ENCODE data around the gene XYLT1. TPM values are rescaled to one million over a fixed set of nuclear protein-coding genes. Genes with fewer than 3 reads are reported as not detected.

XYLT1 gene
- total RNA-seq, 1 experiment from 2014 or later: 25.0 TPM

- H3K9me3 Mint-ChIP-seq: peaks cover 2% of the 10 kb centered on the region
- H3K36me3 Mint-ChIP-seq: no peaks in the 10 kb centered on the region; the same call in 1 of the 2 replicates
- DNase-seq (ENCODE audit: low spot score) (no peak), ATAC-seq (no peak)
- no peaks in the 10 kb centered on the region for H3K4me1 Mint-ChIP-seq
- no peak overlapping the region for H3K27ac Mint-ChIP-seq
- no peak for TF ChIP-seq ZNF121 (CRISPR knock-in tag; IDR thresholded peaks at IDR 0.05)
- no peak for TF ChIP-seq ZNF423 (CRISPR knock-in tag; IDR thresholded peaks at IDR 0.05)
- TF ChIP-seq, protein P1, sequence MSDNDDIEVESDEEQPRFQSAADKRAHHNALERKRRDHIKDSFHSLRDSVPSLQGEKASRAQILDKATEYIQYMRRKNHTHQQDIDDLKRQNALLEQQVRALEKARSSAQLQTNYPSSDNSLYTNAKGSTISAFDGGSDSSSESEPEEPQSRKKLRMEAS (CRISPR knock-in tag; IDR thresholded peaks at IDR 0.05): no peak
- no peak for TF ChIP-seq TP53 (CRISPR knock-in tag; IDR thresholded peaks at IDR 0.05)
- no peak for TF ChIP-seq ESRRA (CRISPR knock-in tag; IDR thresholded peaks at IDR 0.05; ENCODE audit: borderline replicate concordance)
- TF ChIP-seq, protein P2, sequence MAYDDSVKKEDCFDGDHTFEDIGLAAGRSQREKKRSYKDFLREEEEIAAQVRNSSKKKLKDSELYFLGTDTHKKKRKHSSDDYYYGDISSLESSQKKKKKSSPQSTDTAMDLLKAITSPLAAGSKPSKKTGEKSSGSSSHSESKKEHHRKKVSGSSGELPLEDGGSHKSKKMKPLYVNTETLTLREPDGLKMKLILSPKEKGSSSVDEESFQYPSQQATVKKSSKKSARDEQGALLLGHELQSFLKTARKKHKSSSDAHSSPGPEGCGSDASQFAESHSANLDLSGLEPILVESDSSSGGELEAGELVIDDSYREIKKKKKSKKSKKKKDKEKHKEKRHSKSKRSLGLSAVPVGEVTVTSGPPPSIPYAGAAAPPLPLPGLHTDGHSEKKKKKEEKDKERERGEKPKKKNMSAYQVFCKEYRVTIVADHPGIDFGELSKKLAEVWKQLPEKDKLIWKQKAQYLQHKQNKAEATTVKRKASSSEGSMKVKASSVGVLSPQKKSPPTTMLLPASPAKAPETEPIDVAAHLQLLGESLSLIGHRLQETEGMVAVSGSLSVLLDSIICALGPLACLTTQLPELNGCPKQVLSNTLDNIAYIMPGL (CRISPR knock-in tag; IDR thresholded peaks at IDR 0.05): no peak
- no peak for TF ChIP-seq RORB (CRISPR knock-in tag; IDR thresholded peaks at IDR 0.05)
- TF ChIP-seq ZNF219 (CRISPR knock-in tag; IDR thresholded peaks at IDR 0.05; ENCODE audit: borderline replicate concordance): no peak
- no peak for TF ChIP-seq KAT7 (CRISPR knock-in tag; IDR thresholded peaks at IDR 0.05; ENCODE audit: borderline replicate concordance)
- no peak for TF ChIP-seq E2F1 (CRISPR knock-in tag; IDR thresholded peaks at IDR 0.05)
- POLR2A ChIA-PET: no interaction called here
- CTCF ChIA-PET: no interaction called here
- H3K4me3 Mint-ChIP-seq: no peak overlapping the region
- H3K27me3 Mint-ChIP-seq (ENCODE audit: low read depth): peaks cover 17% of the 10 kb centered on the region
These were observed 48.6 kb upstream of the XYLT1 start for GRCh38 chr16:17519101-17519955.

- peaks cover 17% of the 10 kb centered on the region for H3K27me3 Mint-ChIP-seq (ENCODE audit: low read depth)
These were observed 47.7 kb upstream of the XYLT1 start for GRCh38 chr16:17518441-17518840.

GRCh38 chr16:17515421-17516210 lies 44.9 kb upstream of the XYLT1 start:
- Mint-ChIP-seq H3K27me3 (ENCODE audit: low read depth) (peaks cover 17% of the 10 kb centered on the region), H3K9me3 (peaks cover 7% of the 10 kb centered on the region), H3K36me3 (peaks cover 4% of the 10 kb centered on the region), H3K27ac (no peak overlapping the region), H3K4me1 (no peaks in the 10 kb centered on the region), H3K4me3 (no peak overlapping the region)
- DNase-seq (ENCODE audit: low spot score): no peak
- POLR2A ChIA-PET: no interaction called here
- ATAC-seq: no peak
- CTCF ChIA-PET: interaction anchor here (1.0 to 1.5 kb wide), 3 partner anchors 39 to 284 kb away, joined by 3 to 5 read pairs (median 4); no protein-coding TSS in a partner anchor
- TF ChIP-seq, protein P3, sequence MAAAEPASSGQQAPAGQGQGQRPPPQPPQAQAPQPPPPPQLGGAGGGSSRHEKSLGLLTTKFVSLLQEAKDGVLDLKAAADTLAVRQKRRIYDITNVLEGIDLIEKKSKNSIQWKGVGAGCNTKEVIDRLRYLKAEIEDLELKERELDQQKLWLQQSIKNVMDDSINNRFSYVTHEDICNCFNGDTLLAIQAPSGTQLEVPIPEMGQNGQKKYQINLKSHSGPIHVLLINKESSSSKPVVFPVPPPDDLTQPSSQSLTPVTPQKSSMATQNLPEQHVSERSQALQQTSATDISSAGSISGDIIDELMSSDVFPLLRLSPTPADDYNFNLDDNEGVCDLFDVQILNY (CRISPR knock-in tag; IDR thresholded peaks at IDR 0.05): no peak
- TF ChIP-seq NFYB (CRISPR knock-in tag; conservative IDR thresholded peaks at IDR 0.05; ENCODE audit: low read depth) (no peak), MXD4 (CRISPR knock-in tag; IDR thresholded peaks at IDR 0.05; ENCODE audit: borderline replicate concordance) (no peak), CTCF (IDR thresholded peaks at IDR 0.05) (no peak), ETV6 (CRISPR knock-in tag; IDR thresholded peaks at IDR 0.05) (no peak), TEAD4 (CRISPR knock-in tag; IDR thresholded peaks at IDR 0.05) (no peak), NR2C2 (CRISPR knock-in tag; IDR thresholded peaks at IDR 0.05) (no peak), RELA (CRISPR knock-in tag; IDR thresholded peaks at IDR 0.05; ENCODE audit: borderline replicate concordance) (no peak)
- TF ChIP-seq, protein P4, sequence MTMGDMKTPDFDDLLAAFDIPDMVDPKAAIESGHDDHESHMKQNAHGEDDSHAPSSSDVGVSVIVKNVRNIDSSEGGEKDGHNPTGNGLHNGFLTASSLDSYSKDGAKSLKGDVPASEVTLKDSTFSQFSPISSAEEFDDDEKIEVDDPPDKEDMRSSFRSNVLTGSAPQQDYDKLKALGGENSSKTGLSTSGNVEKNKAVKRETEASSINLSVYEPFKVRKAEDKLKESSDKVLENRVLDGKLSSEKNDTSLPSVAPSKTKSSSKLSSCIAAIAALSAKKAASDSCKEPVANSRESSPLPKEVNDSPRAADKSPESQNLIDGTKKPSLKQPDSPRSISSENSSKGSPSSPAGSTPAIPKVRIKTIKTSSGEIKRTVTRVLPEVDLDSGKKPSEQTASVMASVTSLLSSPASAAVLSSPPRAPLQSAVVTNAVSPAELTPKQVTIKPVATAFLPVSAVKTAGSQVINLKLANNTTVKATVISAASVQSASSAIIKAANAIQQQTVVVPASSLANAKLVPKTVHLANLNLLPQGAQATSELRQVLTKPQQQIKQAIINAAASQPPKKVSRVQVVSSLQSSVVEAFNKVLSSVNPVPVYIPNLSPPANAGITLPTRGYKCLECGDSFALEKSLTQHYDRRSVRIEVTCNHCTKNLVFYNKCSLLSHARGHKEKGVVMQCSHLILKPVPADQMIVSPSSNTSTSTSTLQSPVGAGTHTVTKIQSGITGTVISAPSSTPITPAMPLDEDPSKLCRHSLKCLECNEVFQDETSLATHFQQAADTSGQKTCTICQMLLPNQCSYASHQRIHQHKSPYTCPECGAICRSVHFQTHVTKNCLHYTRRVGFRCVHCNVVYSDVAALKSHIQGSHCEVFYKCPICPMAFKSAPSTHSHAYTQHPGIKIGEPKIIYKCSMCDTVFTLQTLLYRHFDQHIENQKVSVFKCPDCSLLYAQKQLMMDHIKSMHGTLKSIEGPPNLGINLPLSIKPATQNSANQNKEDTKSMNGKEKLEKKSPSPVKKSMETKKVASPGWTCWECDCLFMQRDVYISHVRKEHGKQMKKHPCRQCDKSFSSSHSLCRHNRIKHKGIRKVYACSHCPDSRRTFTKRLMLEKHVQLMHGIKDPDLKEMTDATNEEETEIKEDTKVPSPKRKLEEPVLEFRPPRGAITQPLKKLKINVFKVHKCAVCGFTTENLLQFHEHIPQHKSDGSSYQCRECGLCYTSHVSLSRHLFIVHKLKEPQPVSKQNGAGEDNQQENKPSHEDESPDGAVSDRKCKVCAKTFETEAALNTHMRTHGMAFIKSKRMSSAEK (CRISPR knock-in tag; IDR thresholded peaks at IDR 0.05; ENCODE audit: borderline replicate concordance): no peak
- TF ChIP-seq, protein P1 (CRISPR knock-in tag; IDR thresholded peaks at IDR 0.05): no peak

More at GRCh38 chr16:17518441-17518840, 47.7 kb upstream of the XYLT1 start:
- no peaks in the 10 kb centered on the region for H3K4me1 Mint-ChIP-seq
- TF ChIP-seq TEAD1 (CRISPR knock-in tag; IDR thresholded peaks at IDR 0.05): no peak
- H3K27ac Mint-ChIP-seq: no peak overlapping the region
- POLR2A ChIA-PET: no interaction called here
- H3K36me3 Mint-ChIP-seq: peaks cover 4% of the 10 kb centered on the region
- no peak for ATAC-seq
- H3K9me3 Mint-ChIP-seq: peaks cover 7% of the 10 kb centered on the region
- no peak for DNase-seq (ENCODE audit: low spot score)
- CTCF ChIA-PET: no interaction called here
- no peak overlapping the region for H3K4me3 Mint-ChIP-seq
